Adrenal gland (tissue), 12 donors: ENCODE results near the gene TBX4. TPM values are rescaled to one million over a fixed set of nuclear protein-coding genes. Genes with fewer than 3 reads are reported as not detected.

Experiments used
- DNase-seq, 7 donors: peaks; one replicate each; pipeline ENCODE4 v3.0.0-alpha.2; 2019 to 2020
- H3K27ac ChIP-seq, 5 donors: fragments of 200-600 bp; sonication (generic) in 4 of 5; 1 replicate in 3 of 5; 2 replicates in 2 of 5; pipeline versions ENCODE4 v1.5.1 to v1.8.0; 2016 to 2020; ENCODE audit warnings: mild to moderate bottlenecking in 1 of 5
- H3K27me3 ChIP-seq: fragments of 200-600 bp; 2 replicates; pipeline ENCODE4 v1.8.0; 2021
- H3K36me3 ChIP-seq, 2 donors: fragments of 200-600 bp; replicated peaks in 1 of 2; 1 replicate in 1 of 2; 2 replicates in 1 of 2; pipeline versions ENCODE4 v1.5.1 to v1.8.0; 2018 to 2022
- H3K4me1 ChIP-seq, 2 donors: fragments of 200-600 bp; replicated peaks in 1 of 2; 1 replicate in 1 of 2; 2 replicates in 1 of 2; pipeline versions ENCODE4 v1.5.1 to v1.8.0; 2018 to 2021
- H3K4me3 ChIP-seq, 4 donors: fragments of 200-600 bp; sonication (generic) in 3 of 4; one replicate each; pipeline ENCODE4 v1.5.1; 2016 to 2018
- H3K9me3 ChIP-seq, 3 donors: fragments of 200-600 bp; sonication (generic) in 1 of 3; replicated peaks in 1 of 3; 1 replicate in 2 of 3; 2 replicates in 1 of 3; pipeline versions ENCODE4 v1.5.1 to v1.8.0; 2016 to 2021
- POLR2A ChIP-seq, 2 donors: fragments of 450-650 bp; IDR thresholded peaks; one replicate each; pipeline ENCODE4 v1.6.1; 2017; ENCODE audit warnings: antibody characterized with exemption in 2 of 2, mild to moderate bottlenecking in 2 of 2, moderate library complexity in 1 of 2
- WGBS, 4 donors: extraction: QIAGEN DNeasy Blood & Tissue Kit in 2 of 4; methylation state at CpG; one replicate each; pipeline versions ENCODE4 v1.1.5 to v1.1.7; 2013 to 2017; 5-methylcytosine and 5-hydroxymethylcytosine counted together
- intact Hi-C, 2 donors: fragments of 100-400 bp; cut with DNase I; formaldehyde crosslinking; loops; one replicate each; pipeline versions ENCODE4 v1.14.1 to v1.15.0; 2022 to 2023
- polyA plus RNA-seq, 3 donors: library from polyadenylated mRNA; stranded (reverse); fragments of 200-250 nt in 2 of 3; fragments of 350-450 nt in 1 of 3; fragmentation: Illumina TruSeq in 1 of 3; extraction: RNeasy Lipid Tissue Mini Kit (QIAGEN cat#74804) in 1 of 3; gene quantifications; one replicate each; pipeline ENCODE4 v1.2.3, GENCODE V29; 2013 to 2014
- total RNA-seq, 9 donors: library from RNA; depleted of rRNA in 4 of 9; stranded (reverse); fragments of >200 nt in 4 of 9; fragments of 120-200 nt in 1 of 9; fragmentation: NEBNext Ultra II Directional in 1 of 9; extraction: Animal tissue kit (Norgen Biotek cat#: 25700) in 1 of 9; gene quantifications; one replicate each; pipeline versions ENCODE4 v1.1.0 to v1.2.4, GENCODE V29; 2013 to 2023
- TF ChIP-seq, protein P1 (sequence below), 6 experiments: fragments of 450-650 bp in 4 of 6; fragments of 200-600 bp in 2 of 6; sonication (generic) in 1 of 6; IDR thresholded peaks; 1 replicate in 5 of 6; 2 replicates in 1 of 6; pipeline versions ENCODE4 v1.5.1 to v1.8.0; 2016 to 2021; ENCODE audit warnings: antibody characterized with exemption in 6 of 6, mild to moderate bottlenecking in 2 of 6, moderate library complexity in 1 of 6
- donor health status: healthy with polysubstance abuse.
- donor health status: Bipolar disorder and iron deficiency.
- donor health status: DM: yes; HTN: yes; CAD: no.
- donor health status: DM: no; HTN: no; CAD: no.
- donor health status: DM: no; HTN: no; CAD: no.
- donor health status: DM: yes; HTN: yes; CAD: no.

The TBX4 gene
- total and polyA plus RNA-seq, 12 donors: 0.03 to 0.54 (median 0.21) TPM; not detected in 8

DNA sequence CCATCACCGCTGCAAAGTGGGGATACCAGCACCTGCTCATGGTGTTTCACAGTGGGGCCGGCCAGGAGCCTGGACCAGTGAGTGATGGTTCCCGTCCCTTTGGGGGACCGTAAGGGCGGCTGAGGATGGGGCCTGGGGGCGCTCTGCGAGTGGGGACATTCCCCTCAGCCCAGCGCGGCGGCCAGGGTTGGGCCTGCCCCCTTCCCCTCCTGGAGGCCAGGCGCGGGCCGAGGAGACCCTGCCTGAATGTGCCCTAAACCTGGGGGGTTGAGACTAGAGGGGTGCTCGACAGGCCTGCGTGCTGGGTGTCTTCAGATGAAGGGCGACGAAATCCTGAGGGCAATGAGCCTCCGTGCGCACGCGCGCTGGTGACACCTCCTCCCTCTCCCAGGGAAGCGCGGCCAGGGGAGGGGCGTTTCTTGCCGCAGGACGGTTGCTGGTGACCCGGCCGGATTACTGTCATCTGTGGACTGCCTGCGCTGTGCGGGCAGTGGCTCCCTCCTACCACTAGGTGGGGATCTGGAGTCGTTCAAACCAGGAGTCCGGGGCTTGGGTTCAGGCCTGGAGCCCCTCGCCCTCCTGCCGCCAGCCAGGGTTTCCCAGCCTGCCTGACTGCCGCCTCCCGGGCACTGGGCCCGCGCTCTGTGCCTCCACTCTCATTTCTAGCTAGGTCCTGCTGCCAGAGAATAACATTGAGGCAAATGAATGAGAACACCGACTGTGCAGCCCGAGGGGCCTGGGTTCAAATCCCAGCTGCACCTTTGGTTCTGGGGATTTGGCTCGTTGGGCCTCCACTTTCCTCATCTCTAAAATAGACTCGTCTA, 35.5 kb upstream of the TBX4 start:
- peaks cover 0 to 22% of the 10 kb centered on the region in 2 donors for H3K4me1 ChIP-seq
- H3K27ac ChIP-seq: peak overlapping the region in 2 of 5 donors; percentile 65
- WGBS, 4 donors: 15 to 30% (median 19%) methylated on average over 15 to 43 of the region's 43 CpGs
- no peak for TF ChIP-seq POLR2A (IDR thresholded peaks at IDR 0.05)
- TF ChIP-seq, protein P1, sequence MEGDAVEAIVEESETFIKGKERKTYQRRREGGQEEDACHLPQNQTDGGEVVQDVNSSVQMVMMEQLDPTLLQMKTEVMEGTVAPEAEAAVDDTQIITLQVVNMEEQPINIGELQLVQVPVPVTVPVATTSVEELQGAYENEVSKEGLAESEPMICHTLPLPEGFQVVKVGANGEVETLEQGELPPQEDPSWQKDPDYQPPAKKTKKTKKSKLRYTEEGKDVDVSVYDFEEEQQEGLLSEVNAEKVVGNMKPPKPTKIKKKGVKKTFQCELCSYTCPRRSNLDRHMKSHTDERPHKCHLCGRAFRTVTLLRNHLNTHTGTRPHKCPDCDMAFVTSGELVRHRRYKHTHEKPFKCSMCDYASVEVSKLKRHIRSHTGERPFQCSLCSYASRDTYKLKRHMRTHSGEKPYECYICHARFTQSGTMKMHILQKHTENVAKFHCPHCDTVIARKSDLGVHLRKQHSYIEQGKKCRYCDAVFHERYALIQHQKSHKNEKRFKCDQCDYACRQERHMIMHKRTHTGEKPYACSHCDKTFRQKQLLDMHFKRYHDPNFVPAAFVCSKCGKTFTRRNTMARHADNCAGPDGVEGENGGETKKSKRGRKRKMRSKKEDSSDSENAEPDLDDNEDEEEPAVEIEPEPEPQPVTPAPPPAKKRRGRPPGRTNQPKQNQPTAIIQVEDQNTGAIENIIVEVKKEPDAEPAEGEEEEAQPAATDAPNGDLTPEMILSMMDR (IDR thresholded peaks at IDR 0.05): peak; percentile 81 to 96 (median 91)
- no peak overlapping the region for H3K4me3 ChIP-seq
- no peaks in the 10 kb centered on the region for H3K9me3 ChIP-seq
- intact Hi-C loops: loop anchor here (2.0 to 10.0 kb wide), 3 partner anchors 134 to 421 kb away; no protein-coding TSS in a partner anchor
- peaks cover 7% of the 10 kb centered on the region for H3K27me3 ChIP-seq
- DNase-seq: peak; percentile 84 to 96 (median 92)
- no peaks in the 10 kb centered on the region for H3K36me3 ChIP-seq

DNA sequence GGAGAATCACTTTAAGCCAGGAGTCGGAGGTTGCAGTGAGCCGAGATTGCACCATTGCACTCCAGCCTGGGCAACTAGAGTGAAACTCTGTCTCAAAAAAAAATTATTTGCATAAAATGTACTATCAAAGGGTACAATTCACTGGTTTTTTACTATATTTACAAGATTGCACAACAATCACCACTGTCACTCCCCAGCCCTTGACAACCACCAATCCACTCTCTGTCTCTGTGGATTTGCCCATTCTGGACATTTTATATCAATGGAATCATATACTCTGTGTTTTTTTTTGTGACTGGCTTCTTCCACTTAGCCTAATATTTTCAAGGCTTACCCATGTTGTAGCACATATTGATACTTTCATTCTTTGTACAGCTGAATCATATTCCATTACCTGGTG, 33.8 kb upstream of the TBX4 start:
- H3K27ac ChIP-seq: no peak overlapping the region
- intact Hi-C loops: loop anchor here (5.0 to 10.0 kb wide), 2 partner anchors 136 to 419 kb away; no protein-coding TSS in a partner anchor
- H3K4me3 ChIP-seq: no peak overlapping the region
- no peak for DNase-seq
- no peaks in the 10 kb centered on the region for H3K36me3 ChIP-seq
- TF ChIP-seq, protein P1 (IDR thresholded peaks at IDR 0.05): no peak
- H3K9me3 ChIP-seq: no peaks in the 10 kb centered on the region
- H3K4me1 ChIP-seq: peaks cover 0 to 18% of the 10 kb centered on the region in 2 donors
- WGBS, 4 donors: 83 to 94% (median 89%) methylated on average over 2 of the region's 2 CpGs
- peaks cover 16% of the 10 kb centered on the region for H3K27me3 ChIP-seq

DNA sequence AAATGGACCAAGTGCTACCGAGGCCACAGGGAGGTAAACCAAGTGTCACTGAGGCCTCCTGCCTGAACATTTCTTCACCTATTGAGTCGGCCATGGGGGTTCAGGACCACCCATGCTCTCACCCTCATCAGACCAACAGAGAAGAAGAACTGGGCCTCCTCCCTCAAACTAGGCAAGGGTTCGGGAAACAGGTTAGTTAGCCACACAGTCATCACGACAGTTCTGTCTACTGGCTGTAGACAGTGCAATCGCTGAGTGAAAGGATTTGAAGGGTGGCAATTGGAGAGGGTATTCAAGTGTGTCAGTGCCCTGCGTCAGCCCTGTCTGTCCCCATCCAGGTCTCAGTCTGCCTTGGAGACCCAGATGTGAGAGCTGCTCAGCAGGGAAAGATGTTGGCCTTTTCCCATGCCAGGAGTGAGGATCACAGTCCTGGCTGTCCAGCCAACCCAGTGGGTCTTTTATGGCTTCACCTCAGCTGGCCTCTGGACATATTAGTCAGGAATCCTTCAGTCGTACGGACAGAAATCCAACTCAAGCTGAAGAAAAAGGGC, 32.7 kb upstream of the TBX4 start:
- Histone ChIP-seq H3K27me3 (peaks cover 28% of the 10 kb centered on the region), H3K4me1 (peaks cover 0 to 12% of the 10 kb centered on the region in 2 donors), H3K9me3 (no peaks in the 10 kb centered on the region), H3K4me3 (no peak overlapping the region), H3K36me3 (no peaks in the 10 kb centered on the region), H3K27ac (no peak overlapping the region)
- intact Hi-C loops: loop anchor here (5.0 to 10.0 kb wide), 2 partner anchors 135 to 418 kb away; no protein-coding TSS in a partner anchor
- WGBS, 4 donors: 64 to 72% (median 70%) methylated on average over 6 to 8 of the region's 8 CpGs
- TF ChIP-seq POLR2A (IDR thresholded peaks at IDR 0.05): no peak
- TF ChIP-seq, protein P1 (IDR thresholded peaks at IDR 0.05): no peak
- no peak for DNase-seq

DNA sequence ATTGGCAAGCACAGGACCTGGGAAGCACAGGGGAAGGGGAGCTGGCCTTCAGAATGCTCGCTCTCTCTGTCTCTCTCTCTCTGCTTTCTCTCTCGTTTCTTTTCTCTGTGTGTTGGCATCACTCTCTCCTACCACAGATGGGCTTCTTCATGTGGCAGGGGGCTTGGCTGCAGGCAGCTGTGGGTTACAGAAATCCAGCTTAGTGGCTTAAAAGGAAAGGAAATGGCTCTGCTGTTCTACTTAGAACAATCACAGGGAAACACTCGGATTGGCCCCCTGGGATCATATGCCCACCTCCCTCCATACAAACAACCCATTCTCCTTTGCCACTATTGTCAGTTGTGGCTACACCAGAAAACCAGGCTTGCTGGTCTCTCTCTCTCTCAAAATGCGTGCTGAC, 32.2 kb upstream of the TBX4 start:
- H3K27me3 ChIP-seq: peaks cover 30% of the 10 kb centered on the region
- TF ChIP-seq, protein P1 (IDR thresholded peaks at IDR 0.05): no peak
- TF ChIP-seq POLR2A (IDR thresholded peaks at IDR 0.05): no peak
- WGBS, 4 donors: 48 to 62% (median 59%) methylated on average over 4 of the region's 4 CpGs

More for the DNA sequence above, 32.2 kb upstream of the TBX4 start:
- H3K36me3 ChIP-seq: no peaks in the 10 kb centered on the region
- DNase-seq: no peak
- H3K4me3 ChIP-seq: no peak overlapping the region
- peaks cover 0 to 10% of the 10 kb centered on the region in 2 donors for H3K4me1 ChIP-seq
- H3K27ac ChIP-seq: no peak overlapping the region
- intact Hi-C loops: no loop called here
- no peaks in the 10 kb centered on the region for H3K9me3 ChIP-seq
